NT2/D1 (cell line): ENCODE measurements around the gene SNRPA1.
"Not testable (repeated sequence)": the region's sequence is repeated elsewhere in the genome, so short reads cannot be mapped to it uniquely, and the experiment has no call there.

Experiments
- DNase-seq: peaks from one replicate; pipeline ENCODE4 v3.0.0-alpha.2; 2011; ENCODE audit warnings: low read depth, low spot score
- H3K27me3 ChIP-seq: 2 replicates; pipeline ENCODE4 v1.6.0; 2011; ENCODE audit warnings: mild to moderate bottlenecking; ENCODE audit not compliant: insufficient read length, insufficient read depth
- H3K36me3 ChIP-seq: 2 replicates; pipeline ENCODE4 v1.6.1; 2011; ENCODE audit warnings: mild to moderate bottlenecking, low read length, mixed read lengths; ENCODE audit not compliant: insufficient read depth, insufficient read length
- H3K4me1 ChIP-seq: 2 replicates; pipeline ENCODE4 v1.5.1; 2011; ENCODE audit not compliant: insufficient read depth, insufficient read length
- H3K4me3 ChIP-seq: 2 replicates; pipeline ENCODE4 v1.5.1; 2011; ENCODE audit warnings: low read depth; ENCODE audit not compliant: insufficient read length
- H3K9ac ChIP-seq: 2 replicates; pipeline ENCODE4 v1.6.0; 2011; ENCODE audit warnings: low read depth; ENCODE audit not compliant: insufficient read length
- H3K9me3 ChIP-seq: 2 replicates; pipeline ENCODE4 v1.5.1; 2011; ENCODE audit warnings: mild to moderate bottlenecking, low read length; ENCODE audit not compliant: insufficient read depth
- SUZ12 ChIP-seq: IDR thresholded peaks from 2 replicates; pipeline ENCODE4 v1.6.1; 2011; ENCODE audit not compliant: insufficient read length, insufficient read depth; ENCODE audit errors: extremely low read depth
- YY1 ChIP-seq: IDR thresholded peaks from 2 replicates; pipeline ENCODE4 v1.6.1; 2011; ENCODE audit not compliant: insufficient read length, insufficient read depth
- ZNF274 ChIP-seq: IDR thresholded peaks from 2 replicates; pipeline ENCODE4 v1.6.1; 2011; ENCODE audit warnings: mild to moderate bottlenecking, low read depth, low read length

The SNRPA1 gene

GRCh38 chr15:101305820-101306255 is 10.8 kb upstream of the SNRPA1 start:
- H3K36me3 ChIP-seq, result no peaks in the 10 kb centered on the region
- TF ChIP-seq ZNF274 (no peak), SUZ12 (no peak), YY1 (no peak)
- H3K9me3 ChIP-seq, result no peaks in the 10 kb centered on the region
- DNase-seq, result no peak
- no peak overlapping the region for H3K9ac ChIP-seq
- H3K4me3 ChIP-seq, result no peak overlapping the region
- peaks cover 11% of the 10 kb centered on the region for H3K4me1 ChIP-seq
- no peaks in the 10 kb centered on the region for H3K27me3 ChIP-seq

GRCh38 chr15:101303408-101303807 is 8.4 kb upstream of the SNRPA1 start:
- no peak for TF ChIP-seq ZNF274
- TF ChIP-seq YY1, result no peak
- no peak for TF ChIP-seq SUZ12

GRCh38 chr15:101296418-101297405 is 1.7 kb upstream of the SNRPA1 start:
- TF ChIP-seq SUZ12, result no peak
- TF ChIP-seq ZNF274, result no peak
- TF ChIP-seq YY1, result no peak
- Histone ChIP-seq H3K27me3 (no peaks in the 10 kb centered on the region), H3K9ac (no peak overlapping the region), H3K9me3 (no peaks in the 10 kb centered on the region), H3K4me1 (peaks cover 8% of the 10 kb centered on the region), H3K4me3 (peak overlapping the region; percentile 87), H3K36me3 (peaks cover 17% of the 10 kb centered on the region)
- no peak for DNase-seq

More at GRCh38 chr15:101303408-101303807, 8.4 kb upstream of the SNRPA1 start:
- no peaks in the 10 kb centered on the region for H3K36me3 ChIP-seq
- no peaks in the 10 kb centered on the region for H3K27me3 ChIP-seq
- H3K4me1 ChIP-seq, result peaks cover 11% of the 10 kb centered on the region
- H3K9ac ChIP-seq, result no peak overlapping the region
- no peak for DNase-seq
- no peak overlapping the region for H3K4me3 ChIP-seq
- H3K9me3 ChIP-seq, result no peaks in the 10 kb centered on the region

GRCh38 chr15:101295607-101296161 is 636 bp upstream of the SNRPA1 start:
- peaks cover 6% of the 10 kb centered on the region for H3K4me1 ChIP-seq
- peak overlapping the region; percentile 87 for H3K4me3 ChIP-seq
- DNase-seq, result no peak
- peak overlapping the region; percentile 91 for H3K9ac ChIP-seq
- no peaks in the 10 kb centered on the region for H3K27me3 ChIP-seq
- H3K9me3 ChIP-seq, result no peaks in the 10 kb centered on the region
- peaks cover 26% of the 10 kb centered on the region for H3K36me3 ChIP-seq
- TF ChIP-seq SUZ12 (no peak), ZNF274 (no peak), YY1 (no peak)

- peak overlapping the region; percentile 87 for H3K4me3 ChIP-seq
- TF ChIP-seq ZNF274, result no peak
- TF ChIP-seq SUZ12, result no peak
- no peak for TF ChIP-seq YY1
- peaks cover 5% of the 10 kb centered on the region for H3K4me1 ChIP-seq
- peak overlapping the region; percentile 91 for H3K9ac ChIP-seq
- DNase-seq, result no peak
- H3K36me3 ChIP-seq, result peaks cover 50% of the 10 kb centered on the region
- H3K9me3 ChIP-seq, result no peaks in the 10 kb centered on the region
- H3K27me3 ChIP-seq, result no peaks in the 10 kb centered on the region
Observed at GRCh38 chr15:101293122-101293521, 1.9 kb downstream of the SNRPA1 start.

GRCh38 chr15:101288905-101289513 is 6.0 kb downstream of the SNRPA1 start:
- no peak for DNase-seq
- no peak for TF ChIP-seq YY1
- no peak for TF ChIP-seq ZNF274
- TF ChIP-seq SUZ12, result no peak
- peaks cover 89% of the 10 kb centered on the region for H3K36me3 ChIP-seq
- no peak overlapping the region for H3K4me3 ChIP-seq
- H3K9me3 ChIP-seq, result no peaks in the 10 kb centered on the region
- no peaks in the 10 kb centered on the region for H3K27me3 ChIP-seq
- H3K4me1 ChIP-seq, result peaks cover 5% of the 10 kb centered on the region
- H3K9ac ChIP-seq, result no peak overlapping the region

- DNase-seq, H3K4me3 ChIP-seq, H3K27me3 ChIP-seq, H3K9me3 ChIP-seq, H3K9ac ChIP-seq, H3K4me1 ChIP-seq: not testable (repeated sequence)
- peaks cover 93% of the 10 kb centered on the region for H3K36me3 ChIP-seq
Observed at GRCh38 chr15:101287342-101287741, 7.7 kb downstream of the SNRPA1 start.
